C4-2B (cell line): Measurements from ENCODE around the gene USF1.

Experiments
- H3K27ac ChIP-seq: fragments of 450-650 bp; 2 replicates; pipeline ENCODE4 v1.5.1; 2017
- CTCF ChIP-seq: fragments of 450-650 bp; conservative IDR thresholded peaks from 2 replicates; pipeline ENCODE4 v1.5.1; 2017; ENCODE audit warnings: mild to moderate bottlenecking
- ZFX ChIP-seq: fragments of 450-650 bp; IDR thresholded peaks from 2 replicates; pipeline ENCODE4 v1.6.1; 2017

The USF1 gene

GRCh38 chr1:161008869-161009510 lies 36.8 kb downstream of the USF1 start:
- TF ChIP-seq ZFX: no peak
- no peak for TF ChIP-seq CTCF
- no peak overlapping the region for H3K27ac ChIP-seq

GRCh38 chr1:161007369-161007768 lies 38.4 kb downstream of the USF1 start:
- no peak overlapping the region for H3K27ac ChIP-seq

GRCh38 chr1:161006563-161006962 lies 39.2 kb downstream of the USF1 start:
- no peak overlapping the region for H3K27ac ChIP-seq
- no peak for TF ChIP-seq CTCF
- TF ChIP-seq ZFX: no peak

More at GRCh38 chr1:161007369-161007768, 38.4 kb downstream of the USF1 start:
- no peak for TF ChIP-seq CTCF
- TF ChIP-seq ZFX: no peak

- H3K27ac ChIP-seq: no peak overlapping the region
- TF ChIP-seq ZFX: no peak
- TF ChIP-seq CTCF: no peak
These were observed 44.3 kb downstream of the USF1 start for GRCh38 chr1:161001525-161001924.

GRCh38 chr1:161000736-161001480 lies 44.9 kb downstream of the USF1 start:
- TF ChIP-seq CTCF: no peak
- no peak for TF ChIP-seq ZFX
- H3K27ac ChIP-seq: no peak overlapping the region

- no peak overlapping the region for H3K27ac ChIP-seq
- no peak for TF ChIP-seq CTCF
- TF ChIP-seq ZFX: no peak
These were observed 46.4 kb downstream of the USF1 start for GRCh38 chr1:160999376-160999775.

GRCh38 chr1:160997323-160998038 lies 48.3 kb downstream of the USF1 start:
- TF ChIP-seq ZFX: no peak
- no peak; the same call in 1 of the 2 replicates for TF ChIP-seq CTCF
- H3K27ac ChIP-seq: no peak overlapping the region
